BJ (cell line): ENCODE data around the gene RNASE8. TPM values are rescaled to one million over a fixed set of nuclear protein-coding genes. Genes with fewer than 3 reads are reported as not detected.

ENCODE experiments used
- CTCF ChIA-PET: fragments of 350-600 bp; formaldehyde crosslinking; extraction: SDS; loops from one replicate; lab custom pipeline; 2021; ENCODE audit warnings: antibody characterized with exemption, inconsistent platforms; lab: Yijun Ruan, JAX
- POLR2A ChIA-PET: fragments of 300-600 bp; sonication (Branson Sonifier 250); formaldehyde crosslinking; extraction: SDS; loops from one replicate; lab custom pipeline; 2021; ENCODE audit warnings: antibody characterized with exemption; lab: Charles Lee
- DNase-seq: peaks from one replicate; pipeline ENCODE4 v3.0.0-alpha.2; 2011; ENCODE audit warnings: low read depth
- H3K27me3 ChIP-seq: 2 replicates; pipeline ENCODE4 v1.6.0; 2011; ENCODE audit warnings: low read length; ENCODE audit not compliant: control insufficient read depth, insufficient read depth
- H3K36me3 ChIP-seq: 2 replicates; pipeline ENCODE4 v1.5.1; 2011; ENCODE audit warnings: low read length; ENCODE audit not compliant: control insufficient read depth, insufficient read depth
- H3K4me3 ChIP-seq: 2 replicates; pipeline ENCODE4 v1.5.1; 2011; ENCODE audit warnings: low read depth, mild to moderate bottlenecking, control low read depth, low read length
- CTCF ChIP-seq: IDR thresholded peaks from 2 replicates; pipeline ENCODE4 v1.5.1; 2011; ENCODE audit warnings: low read depth, mild to moderate bottlenecking, control low read depth, inconsistent platforms, low read length, moderate library complexity; ENCODE audit not compliant: insufficient read depth
- polyA plus RNA-seq: library from polyadenylated mRNA; depleted of rRNA; stranded (reverse); fragments of >200 nt; gene quantifications from 2 replicates; pipeline ENCODE4 v1.2.3, GENCODE V29; 2011

Gene RNASE8
- polyA plus RNA-seq, 1 experiment = not detected

GRCh38 chr14:21100931-21101330 is 43.3 kb downstream of the RNASE8 start, which contains the start of gene TMEM253:
Gene TMEM253 (plus strand): TSS chr14:21101066. CDS start chr14:21101344, 278 bp downstream.
- CTCF ChIA-PET = interaction anchor here (0.8 to 14.7 kb wide), 7 partner anchors 6 to 84 kb away, joined by 3 to 233 read pairs (median 100); partner anchors contain the start of gene ARHGEF40
- Histone ChIP-seq H3K36me3 (no peaks in the 10 kb centered on the region), H3K27me3 (0 out of 2 replicates have a peak, but pooled peaks cover 1% of the 10 kb centered on the region), H3K4me3 (no peak within 1 kb of the TSS)
- no peak for DNase-seq
- no peak for TF ChIP-seq CTCF
- POLR2A ChIA-PET = no interaction called here

GRCh38 chr14:21101802-21102413 is 44.3 kb downstream of the RNASE8 start:
- DNase-seq = no peak
- TF ChIP-seq CTCF = no peak
- Histone ChIP-seq H3K4me3 (no peak overlapping the region), H3K36me3 (no peaks in the 10 kb centered on the region), H3K27me3 (0 out of 2 replicates have a peak, but pooled peaks cover 1% of the 10 kb centered on the region)
- ChIA-PET POLR2A (no interaction called here), CTCF (interaction anchor here (0.6 to 14.7 kb wide), 9 partner anchors 7 to 141 kb away, joined by 3 to 233 read pairs (median 4); partner anchors contain the start of gene ARHGEF40)

- CTCF ChIA-PET = interaction anchor here (0.6 to 14.7 kb wide), 20 partner anchors 8 to 255 kb away, joined by 3 to 233 read pairs (median 5); partner anchors contain the start of genes ARHGEF40 and TPPP2
Measured at GRCh38 chr14:21102521-21103410, 45.1 kb downstream of the RNASE8 start.

GRCh38 chr14:21103411-21103709 is 45.7 kb downstream of the RNASE8 start:
- DNase-seq = no peak
- ChIA-PET CTCF (interaction anchor here (0.6 to 14.7 kb wide), 21 partner anchors 9 to 256 kb away, joined by 3 to 233 read pairs (median 4); partner anchors contain the start of genes ARHGEF40 and TPPP2), POLR2A (no interaction called here)
- TF ChIP-seq CTCF = no peak
- H3K4me3 ChIP-seq = peak overlapping the region; percentile 69
- H3K27me3 ChIP-seq = 0 out of 2 replicates have a peak, but pooled peaks cover 1% of the 10 kb centered on the region
- H3K36me3 ChIP-seq = no peaks in the 10 kb centered on the region

More at GRCh38 chr14:21102521-21103410, 45.1 kb downstream of the RNASE8 start:
- TF ChIP-seq CTCF = no peak
- Histone ChIP-seq H3K36me3 (no peaks in the 10 kb centered on the region), H3K4me3 (peak overlapping the region; percentile 69), H3K27me3 (0 out of 2 replicates have a peak, but pooled peaks cover 1% of the 10 kb centered on the region)
- POLR2A ChIA-PET = no interaction called here
- DNase-seq = no peak
